NCI-H2171 (cell line): ENCODE results near the gene FABP3.
A peak's percentile ranks its signal among the peaks of the same experiment; 100 is the strongest.
"Not testable (repeated sequence)": the region's sequence is repeated elsewhere in the genome, so short reads cannot be mapped to it uniquely, and the experiment has no call there.

Source experiments
- DNase-seq: peaks from one replicate; lab custom pipeline; 2025; lab: John Stamatoyannopoulos, UW

The FABP3 gene

DNA sequence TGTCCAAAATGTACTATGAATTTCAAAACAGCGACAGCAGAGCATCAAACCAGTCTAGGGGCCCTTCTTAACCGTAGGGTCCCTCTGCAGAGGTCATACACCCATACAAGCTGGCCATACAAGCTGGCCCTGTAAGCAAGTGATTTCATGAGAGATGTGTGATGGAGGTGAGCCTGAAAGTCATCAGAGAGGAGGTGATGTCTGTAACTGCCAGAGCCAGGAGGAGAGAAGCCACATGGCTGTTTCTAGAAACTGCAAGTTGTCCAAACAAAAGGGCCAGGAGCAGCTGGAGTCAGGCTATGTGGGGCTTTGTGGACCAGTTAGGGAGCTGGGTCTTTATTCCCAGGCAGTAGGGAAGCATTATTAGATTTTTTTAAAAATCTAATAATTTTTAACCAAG, 25.4 kb upstream of the FABP3 start:
- DNase-seq = no peak

DNA sequence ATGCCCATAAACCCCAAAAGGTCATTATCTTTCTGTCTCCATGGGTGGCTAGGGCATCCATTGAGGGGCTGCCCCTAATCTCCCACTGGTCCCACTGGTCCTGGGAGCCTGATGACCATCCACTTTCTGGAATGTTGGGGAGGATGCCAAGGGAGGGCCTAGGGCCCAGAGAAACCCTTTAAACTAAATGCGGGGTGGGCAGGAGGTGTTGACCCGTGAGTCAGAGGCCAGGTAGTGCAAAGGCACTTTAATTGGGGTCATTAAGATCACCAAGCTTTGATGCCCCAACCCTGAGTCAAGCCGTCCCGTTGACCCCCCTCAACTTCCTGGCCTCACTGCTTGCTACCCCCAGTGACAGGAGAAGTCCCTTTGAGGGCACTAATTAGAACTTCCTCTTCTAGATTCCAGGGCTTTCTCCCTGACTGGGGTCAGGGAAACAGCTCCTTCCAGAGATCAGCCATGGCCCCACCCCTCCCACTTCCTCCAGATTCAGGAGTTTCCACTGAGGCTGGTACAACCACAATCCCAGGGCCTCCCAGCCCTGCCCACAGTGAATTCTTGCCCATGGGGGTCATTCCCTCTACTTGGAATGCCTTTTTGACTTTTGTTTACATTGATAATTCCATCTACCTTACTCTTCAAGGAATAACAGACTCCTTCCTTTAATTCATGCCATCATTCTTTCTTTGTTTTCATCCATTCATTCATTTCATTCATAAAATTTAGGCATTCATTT, 24.7 kb upstream of the FABP3 start:
- no peak for DNase-seq

DNA sequence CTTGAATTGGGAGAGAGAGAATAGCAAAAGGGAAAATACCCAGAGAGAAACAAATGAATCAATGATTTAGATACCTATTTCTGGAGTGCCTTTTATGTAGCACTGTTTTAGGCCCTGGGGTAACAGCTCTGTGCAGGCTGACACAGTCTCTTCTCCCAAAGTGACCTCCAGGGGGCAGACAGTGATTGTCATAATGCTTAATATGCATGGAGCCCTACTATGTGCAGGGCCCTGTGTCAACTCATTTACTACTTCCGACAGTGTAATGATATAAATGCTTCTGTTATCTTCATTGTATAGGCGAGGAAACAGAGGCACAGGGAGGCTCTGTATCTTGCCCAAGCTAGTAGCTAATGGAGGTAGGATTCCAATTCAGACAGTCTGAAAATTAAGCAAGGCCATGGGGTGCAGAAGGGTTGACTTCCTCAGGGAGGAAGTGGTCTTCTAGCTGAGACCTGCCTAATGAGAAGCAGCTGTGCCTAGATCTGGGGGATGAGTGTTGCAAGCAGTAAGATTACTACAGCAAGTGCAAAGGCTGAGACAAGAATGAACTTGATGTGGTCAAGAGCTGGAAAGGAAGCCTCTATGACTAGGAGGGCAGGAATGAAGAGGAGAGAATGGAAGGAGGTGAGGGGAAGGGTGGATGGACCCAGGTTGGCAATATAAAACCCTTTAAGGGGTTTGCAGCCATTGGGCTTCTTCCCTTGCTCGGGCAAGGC, 23.9 kb upstream of the FABP3 start:
- no peak for DNase-seq

DNA sequence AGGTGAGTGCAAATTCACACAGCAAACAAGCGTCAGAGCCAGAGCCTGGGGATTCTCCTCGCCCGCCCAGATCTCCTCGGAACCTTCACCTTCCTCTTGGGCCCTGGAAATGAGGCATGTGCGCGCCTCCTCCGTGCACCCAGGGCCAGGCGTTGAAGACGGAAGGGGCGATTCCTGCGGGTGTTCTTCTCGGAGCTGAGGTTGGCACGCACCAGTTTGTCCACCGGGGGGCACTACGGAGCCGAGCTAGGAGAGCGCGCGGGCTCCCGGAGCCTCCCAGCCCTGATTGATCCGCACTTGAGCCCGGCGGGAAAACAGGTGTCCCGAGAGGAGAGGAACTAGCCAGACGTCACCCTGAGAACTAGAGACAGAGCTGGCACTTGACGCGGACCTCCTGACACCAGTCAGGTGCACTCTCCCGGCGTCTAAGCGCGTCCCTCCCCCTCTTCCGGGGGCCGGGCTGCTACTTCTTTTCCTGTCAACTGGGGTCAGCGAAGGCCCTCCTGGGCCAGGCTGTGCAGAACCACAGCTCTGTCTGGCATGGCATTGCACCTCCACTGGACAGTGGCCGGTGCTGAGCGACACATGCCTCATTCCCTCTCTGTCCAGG, 21.8 kb upstream of the FABP3 start:
- peak; percentile 89 for DNase-seq

DNA sequence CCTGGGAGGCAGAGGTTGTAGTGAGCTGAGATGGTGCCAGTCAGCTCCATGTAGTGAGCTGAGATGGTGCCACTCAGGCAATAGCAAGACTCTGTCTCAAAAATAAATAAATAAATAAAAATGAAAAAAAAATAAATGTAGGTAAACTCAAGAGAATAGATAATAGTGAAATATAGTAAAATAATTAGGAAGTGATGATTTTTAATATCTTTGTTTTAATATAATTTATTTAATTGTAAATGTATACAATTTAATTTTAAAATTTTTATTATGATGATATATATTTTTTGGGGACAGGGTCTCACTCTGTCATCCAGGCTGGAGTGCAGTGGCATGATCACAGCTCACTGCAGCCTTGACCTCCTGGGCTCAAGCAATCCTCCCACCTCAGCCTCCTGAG, 20.6 kb upstream of the FABP3 start:
- DNase-seq = no peak

DNA sequence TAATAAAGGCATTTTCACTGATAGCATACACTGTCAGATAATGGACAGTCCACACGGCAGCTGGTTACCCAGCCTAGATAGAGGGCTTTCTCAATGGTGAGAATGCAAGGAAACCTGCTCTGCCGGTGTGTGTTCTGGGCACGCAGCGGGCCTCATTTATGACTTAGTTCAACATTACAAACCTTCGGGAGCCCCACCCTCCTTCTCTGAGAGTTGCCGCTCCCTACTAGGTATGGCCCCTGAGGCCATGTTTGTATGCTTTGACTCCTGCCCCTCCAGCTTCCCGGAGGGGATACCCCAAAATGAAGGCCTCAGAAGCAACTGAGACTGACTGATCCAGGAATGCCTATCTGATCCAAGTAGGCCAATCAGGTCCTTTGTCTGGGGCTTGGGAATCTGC, 17.2 kb upstream of the FABP3 start:
- DNase-seq = no peak

DNA sequence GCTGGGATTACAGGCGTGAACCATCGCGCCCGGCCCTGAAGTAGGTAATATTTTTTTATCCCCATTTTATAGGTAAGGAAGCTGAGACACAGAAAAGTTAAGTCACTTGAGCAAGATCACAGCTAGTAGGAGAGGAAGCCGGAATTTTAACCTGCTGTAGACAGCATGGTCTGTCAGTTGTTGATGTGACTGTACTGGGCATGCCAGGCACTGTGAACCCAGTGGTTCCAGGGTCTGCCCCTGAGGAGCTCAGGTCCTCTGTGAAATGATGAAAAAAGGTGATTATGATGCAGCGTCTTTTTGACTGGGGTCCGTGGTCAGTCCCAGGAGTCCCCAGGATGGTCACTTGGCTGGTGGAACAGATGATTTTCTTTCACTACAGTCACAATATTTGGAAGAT, 16.7 kb upstream of the FABP3 start:
- no peak for DNase-seq

DNA sequence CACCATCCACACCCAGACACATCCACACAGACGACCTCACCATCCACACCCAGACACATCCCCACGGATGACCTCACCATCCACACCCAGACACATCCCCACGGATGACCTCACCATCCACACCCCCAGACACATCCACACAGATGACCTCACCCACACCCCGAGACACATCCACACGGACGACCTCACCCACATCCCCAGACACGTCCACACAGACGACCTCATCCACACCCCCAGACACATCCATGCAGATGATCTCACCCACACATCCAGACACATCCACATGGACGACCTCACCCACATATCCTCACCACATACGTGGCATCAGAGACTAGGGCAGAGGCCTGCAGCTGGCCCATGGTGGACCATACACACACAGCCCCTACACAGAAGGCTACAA, 14.7 kb upstream of the FABP3 start:
- no peak for DNase-seq

DNA sequence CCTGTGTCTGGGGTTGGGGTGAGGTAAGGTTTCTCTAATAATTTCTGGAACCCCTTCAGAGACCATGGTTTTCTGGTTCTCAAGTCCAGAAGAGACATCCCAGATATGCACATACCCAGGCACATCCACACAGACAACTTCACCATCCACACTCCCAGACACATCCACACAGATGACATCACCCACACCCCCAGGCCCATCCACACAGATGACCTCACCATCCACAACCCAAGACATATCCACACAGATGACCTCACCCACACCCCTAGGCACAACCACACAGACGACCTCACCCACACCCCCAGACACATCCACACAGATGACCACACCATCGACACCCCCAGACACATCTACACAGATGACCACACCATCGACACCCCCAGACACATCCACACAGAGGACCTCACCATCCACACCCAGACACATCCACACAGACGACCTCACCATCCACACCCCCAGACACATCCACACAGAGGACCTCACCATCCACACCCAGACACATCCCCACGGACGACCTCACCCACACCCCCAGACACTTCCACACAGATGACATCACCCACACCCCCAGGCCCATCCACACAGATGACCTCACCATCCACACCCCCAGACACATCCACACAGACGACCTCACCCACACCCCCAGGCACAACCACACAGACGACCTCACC, 13.8 kb upstream of the FABP3 start:
- not testable (repeated sequence) for DNase-seq

DNA sequence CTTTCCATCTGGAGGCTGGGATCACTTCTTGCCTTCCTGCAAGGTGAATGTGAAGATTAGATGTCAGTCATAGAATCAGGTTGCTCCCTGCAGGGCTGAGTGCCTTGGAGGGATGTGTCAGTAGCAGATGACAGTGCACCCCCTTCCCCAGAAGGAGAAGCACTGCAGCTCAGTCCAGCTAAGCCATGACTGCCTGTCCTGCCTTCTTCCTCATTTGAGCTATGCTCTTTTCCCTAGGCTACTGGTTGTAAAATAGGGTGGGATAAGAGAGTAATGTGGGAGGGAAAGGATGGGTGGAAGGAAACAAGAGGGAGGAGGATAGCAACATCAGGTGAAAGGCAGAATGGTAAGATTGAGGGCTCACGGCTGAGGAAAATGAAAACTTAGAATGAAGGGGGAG, 11.1 kb upstream of the FABP3 start:
- DNase-seq = peak; percentile 16

DNA sequence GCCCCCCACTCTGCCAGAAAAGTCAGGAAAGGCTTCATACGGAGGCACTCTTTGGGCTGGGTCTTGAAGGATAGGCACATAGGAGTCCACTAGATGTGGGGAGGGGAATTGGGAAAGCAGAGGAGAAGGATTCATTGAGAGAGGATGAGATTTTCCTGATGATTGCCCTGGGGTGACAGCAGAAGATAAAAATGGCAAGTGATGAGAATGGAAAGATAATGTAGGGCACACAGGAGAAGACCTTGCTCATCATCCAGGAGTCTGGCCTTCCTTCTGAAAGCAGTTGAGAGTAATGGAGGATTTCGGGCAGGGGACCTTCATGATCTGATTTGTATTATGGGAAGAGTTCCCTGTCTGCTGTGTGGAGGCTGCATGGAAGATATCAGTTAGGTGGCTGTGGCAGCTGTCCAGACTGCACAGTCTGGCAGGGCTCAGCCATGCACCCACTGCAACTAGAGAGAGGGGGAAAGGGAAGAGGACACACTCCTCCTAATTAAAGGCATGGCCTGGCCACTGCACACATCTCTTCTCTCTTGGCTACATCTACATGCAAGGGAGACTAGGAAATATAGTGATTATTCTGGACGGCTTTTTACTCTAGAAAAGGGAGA, 9.6 kb upstream of the FABP3 start:
- peak; percentile 16 for DNase-seq

DNA sequence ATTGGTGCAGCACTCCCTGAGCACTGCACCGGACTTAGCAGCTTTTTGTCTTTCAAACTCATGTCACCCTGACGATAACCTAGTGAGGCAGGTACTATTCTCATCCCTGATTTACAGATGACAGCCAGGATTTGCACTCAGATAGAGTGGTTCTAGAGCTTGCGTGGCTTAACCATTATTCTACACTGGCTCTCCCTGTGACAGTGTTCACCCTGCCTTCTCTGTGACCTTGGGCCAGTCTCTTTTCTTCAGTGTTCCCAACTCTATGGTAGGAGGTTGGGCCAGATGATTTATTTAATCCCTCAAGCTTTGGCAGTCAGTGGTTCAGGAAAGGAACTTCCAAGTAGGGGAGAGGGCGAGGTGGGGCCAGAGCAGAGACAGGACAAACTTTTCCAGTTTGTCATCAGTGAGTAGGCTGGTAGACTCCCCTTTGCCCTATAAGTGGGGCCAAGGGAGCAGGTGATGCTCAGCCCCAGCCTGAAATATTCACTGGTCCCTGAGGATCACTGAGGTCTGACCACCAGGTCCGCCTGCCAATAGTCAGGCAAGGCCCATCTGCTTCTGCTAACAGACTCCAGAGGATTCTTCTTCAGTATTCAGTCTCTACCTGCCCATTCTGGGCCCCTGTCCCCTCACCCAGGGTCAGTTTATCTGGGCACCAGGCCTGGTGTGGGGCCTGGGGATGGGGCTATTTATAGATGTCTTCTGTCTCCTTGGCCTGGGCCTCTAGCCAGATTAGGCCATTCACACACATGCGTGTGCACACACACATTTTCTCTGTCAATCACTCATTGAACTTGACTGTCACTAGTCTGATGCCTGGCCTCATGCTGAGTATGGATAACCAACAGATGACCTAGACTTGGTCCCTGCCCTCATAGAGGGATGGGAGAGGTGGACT, 8.8 kb upstream of the FABP3 start:
- no peak for DNase-seq

DNA sequence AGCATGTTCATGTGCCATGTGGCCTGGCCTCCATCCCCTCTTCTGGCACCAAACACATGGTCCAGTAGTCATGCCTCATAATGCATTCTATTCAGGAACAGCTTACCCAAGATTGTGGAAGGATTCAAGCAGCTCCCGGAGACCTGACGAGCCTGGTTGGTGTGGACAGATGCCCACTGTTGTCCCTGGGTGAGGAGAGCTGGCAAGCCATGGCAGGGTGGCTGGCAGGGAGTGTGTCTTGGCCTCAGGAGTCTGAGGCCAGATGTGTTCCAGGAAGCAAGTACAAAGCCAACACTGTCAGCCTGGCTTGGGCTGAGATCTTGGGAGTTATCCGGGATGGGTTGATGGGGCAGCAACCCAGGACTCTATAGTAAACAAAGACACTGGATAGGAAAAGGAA, 7.3 kb upstream of the FABP3 start:
- DNase-seq = no peak

DNA sequence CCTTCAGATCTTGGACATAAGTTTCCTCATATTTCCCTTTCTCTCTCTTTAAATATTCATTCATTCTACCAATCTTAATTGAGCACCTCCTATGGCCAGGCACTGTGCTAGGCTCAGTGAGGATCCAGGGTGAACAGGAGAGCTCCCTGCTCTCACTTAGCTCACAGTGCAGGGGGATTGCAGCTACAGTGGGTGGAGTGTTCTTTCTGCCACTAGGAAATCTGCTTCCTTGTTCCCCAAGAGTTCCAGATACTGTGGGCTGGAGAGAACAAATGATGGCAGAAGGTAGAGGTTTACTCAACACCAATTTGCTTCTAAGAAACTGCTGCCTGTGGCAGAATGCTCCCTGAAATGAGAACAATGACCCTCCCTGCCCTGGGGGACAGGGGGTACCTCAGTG, 5.1 kb upstream of the FABP3 start:
- no peak for DNase-seq

DNA sequence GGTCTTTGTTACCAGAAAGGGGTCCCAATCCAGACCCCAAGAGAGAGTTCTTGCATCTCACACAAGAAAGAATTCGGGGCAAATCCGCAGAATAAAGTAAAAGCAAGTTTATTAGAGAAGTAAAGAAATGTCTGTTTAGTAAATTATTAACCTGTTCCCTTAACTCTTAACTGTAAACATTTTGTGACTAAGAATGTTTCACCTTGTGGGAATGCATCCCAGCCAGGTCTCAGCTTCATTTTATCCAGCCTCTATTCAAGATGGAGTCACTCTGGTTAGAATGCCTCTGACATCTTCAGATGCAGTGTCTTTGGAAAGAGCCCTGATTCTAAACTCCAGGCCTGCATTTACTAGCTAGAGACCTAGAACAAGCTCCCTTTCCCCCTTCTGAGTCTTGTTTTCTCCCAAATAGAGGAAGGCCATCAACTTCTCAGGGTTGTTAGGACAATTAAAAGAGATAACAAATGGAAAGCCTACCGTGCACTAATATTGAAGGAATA, 4.5 kb upstream of the FABP3 start:
- no peak for DNase-seq

DNA sequence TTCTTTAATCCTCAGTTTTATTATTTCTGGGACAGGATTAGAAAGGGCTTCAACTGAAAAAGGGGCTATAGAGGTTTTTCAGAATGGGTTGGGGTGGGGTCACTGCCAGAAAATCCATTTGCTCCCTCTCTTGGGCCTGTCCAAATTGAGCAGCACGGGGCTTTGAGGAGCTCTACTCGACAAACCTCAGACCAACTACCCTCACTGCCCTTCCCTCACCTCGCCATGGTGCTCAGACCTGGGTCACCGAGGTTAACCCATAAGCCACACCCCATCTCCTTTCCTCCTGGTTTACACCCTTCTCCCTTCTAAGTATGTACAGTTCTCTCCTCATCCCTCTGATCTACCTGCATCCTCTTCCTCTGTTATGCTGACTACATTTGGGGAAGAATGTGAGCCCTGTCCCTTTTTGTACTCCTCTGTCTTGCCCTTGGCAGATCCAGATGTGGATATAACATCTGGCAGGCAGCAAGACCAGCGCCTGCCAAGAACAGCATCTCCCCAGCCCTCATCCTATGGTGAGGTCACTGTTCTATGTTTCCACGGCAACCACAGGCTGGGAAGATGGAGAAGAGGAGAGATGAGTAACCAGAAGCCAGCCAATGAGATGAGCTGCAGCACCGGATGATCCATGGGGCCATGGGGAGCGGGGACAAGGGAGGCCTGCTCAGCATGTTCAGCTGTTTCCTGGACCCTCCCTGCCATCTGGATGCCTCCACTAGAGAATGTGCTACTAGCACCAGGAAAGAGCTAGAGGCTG, 3.7 kb upstream of the FABP3 start:
- peak; percentile 95 for DNase-seq

DNA sequence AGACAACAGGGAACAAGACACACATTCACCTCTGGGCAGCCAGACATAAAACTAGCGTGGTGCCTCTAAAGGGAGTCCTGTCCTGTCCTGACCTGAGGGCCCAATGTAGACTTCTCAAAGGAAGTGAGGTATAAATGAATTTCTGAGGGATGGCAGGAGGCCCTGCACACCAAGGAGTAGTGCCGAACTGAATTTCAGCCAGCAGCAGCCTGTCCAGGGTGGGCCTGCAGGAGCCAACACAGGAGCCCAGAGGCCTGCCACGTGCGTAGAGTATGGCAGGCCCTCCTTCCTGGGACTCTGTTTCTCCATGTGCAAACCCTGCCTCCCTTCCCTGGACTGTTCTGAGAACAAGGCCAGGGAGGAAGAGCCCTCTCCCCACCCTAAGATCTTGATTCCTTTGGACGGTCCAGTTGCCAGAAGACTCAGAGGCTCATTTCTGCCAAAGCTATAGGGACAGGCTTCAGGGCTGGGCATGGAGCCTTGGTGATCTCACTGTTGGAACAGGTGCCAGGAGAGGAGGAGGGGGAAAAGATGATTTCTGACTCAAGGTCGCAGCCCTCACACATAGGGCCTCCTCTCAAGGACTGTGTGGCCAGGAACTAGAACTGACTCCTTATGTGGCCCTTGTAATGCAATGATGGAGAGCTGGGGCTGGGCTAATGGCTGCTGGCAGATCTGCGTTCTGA, 1.8 kb upstream of the FABP3 start:
- DNase-seq = no peak

DNA sequence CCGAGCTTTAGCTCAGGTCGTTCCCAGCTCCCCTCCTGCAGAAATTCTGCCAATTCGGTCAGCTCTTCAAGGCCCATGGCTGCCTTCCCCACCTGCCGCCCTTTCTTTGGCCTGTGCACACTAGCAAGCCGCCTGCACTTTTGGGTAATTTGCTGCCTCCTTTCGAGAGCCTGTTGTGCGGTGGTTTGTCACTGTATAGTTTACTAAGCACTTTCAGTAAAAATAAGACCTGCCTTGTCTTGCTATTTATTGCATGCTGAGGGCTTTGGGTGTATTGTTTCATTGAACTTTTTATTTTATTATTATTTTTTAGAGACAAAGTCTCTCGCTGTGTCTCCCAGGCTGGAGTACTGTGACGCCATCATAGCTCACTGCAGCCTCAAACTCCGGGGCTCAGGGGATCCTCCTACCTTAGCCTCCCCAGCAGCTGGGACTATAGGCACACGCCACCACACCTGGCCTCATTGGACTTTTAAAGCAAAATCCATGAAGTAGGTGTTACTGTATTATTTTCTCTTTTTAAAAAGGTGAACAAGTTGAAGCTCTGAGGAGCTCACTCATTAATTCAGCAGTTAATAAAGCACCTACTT, 1.1 kb upstream of the FABP3 start:
- no peak for DNase-seq

DNA sequence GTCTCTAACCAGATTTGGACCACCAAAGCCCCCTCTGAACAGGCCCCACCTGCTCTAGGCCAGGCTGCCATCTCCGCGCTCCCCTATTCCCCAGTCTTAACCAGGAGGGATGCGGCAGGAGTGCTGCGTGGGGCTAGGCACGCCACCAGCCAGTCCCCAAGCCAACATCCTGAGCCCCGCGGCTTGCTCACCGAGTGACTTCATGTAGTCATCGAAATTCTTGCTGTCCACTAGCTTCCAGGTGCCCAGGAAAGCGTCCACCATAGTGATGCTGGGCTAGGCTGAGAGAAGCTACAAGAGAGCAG, 173 bp downstream of the FABP3 start:
- no peak for DNase-seq

DNA sequence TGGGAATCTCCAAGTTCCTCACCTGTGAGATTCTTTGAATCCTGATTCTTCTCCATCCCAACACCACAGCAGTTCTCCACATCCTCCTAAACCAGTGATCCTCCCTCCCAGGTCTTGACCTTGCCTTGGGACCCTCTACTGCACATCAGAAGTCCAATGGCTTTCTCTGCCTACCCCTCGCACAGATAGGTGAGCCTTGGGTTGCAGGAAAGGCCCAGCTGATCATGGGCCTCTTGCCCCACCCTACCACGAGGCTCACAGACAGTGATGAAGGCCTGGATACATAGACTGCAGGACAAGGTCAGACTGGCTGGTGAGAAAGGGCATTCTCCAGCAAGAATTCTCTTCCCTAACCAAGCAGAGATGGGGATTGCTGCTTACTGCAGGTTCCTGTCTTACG, 825 bp downstream of the FABP3 start:
- no peak for DNase-seq
